Right lobe of liver (tissue), 4 donors: ENCODE results near the gene FGFR2.

Source experiments
- CTCF ChIP-seq, 4 donors: fragments of 200-600 bp in 3 of 4; fragments of 450-650 bp in 1 of 4; IDR thresholded peaks; one replicate each; pipeline versions ENCODE4 v1.5.1 to v1.8.0; 2016 to 2022; ENCODE audit warnings: antibody characterized with exemption in 4 of 4, mild to moderate bottlenecking in 2 of 4
- POLR2A ChIP-seq: fragments of 450-650 bp; IDR thresholded peaks from one replicate; pipeline ENCODE4 v1.6.1; 2017; ENCODE audit warnings: antibody characterized with exemption, mild to moderate bottlenecking
- donor health status: DM: no; HTN: no; CAD: no.
- donor health status: DM: no; HTN: no; CAD: no.
- donor health status: DM: no; HTN: yes; CAD: no.

DNA sequence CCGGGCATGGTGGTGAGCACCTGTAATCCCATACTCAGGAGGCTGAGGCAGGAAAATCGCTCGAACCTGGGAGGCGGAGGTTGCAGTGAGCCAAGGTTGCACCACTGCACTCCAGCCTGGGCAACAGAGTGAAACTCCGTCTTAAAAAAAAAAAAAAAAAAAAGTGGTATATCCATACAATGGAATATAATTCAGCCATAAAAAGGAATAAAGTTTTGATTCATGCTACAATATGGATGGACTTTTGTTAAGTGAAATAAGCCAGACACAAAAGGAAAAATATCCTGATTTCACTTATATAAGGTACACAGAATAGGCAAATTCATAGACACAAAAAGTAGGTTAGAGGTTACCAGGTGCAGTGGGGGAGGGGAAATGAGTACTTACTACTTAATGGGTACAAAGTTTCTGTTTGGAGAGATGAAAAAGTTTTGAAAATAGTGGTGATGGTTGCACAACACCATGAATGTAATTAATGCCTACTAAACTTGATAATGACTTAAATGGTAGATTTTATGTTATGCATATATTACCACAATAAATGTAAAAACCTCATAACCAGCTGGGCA, 53.9 kb downstream of the FGFR2 start:
- TF ChIP-seq CTCF (IDR thresholded peaks at IDR 0.05), result no peak
- TF ChIP-seq POLR2A, result no peak
